Fibroblast of mammary gland (primary cell): ENCODE measurements around the gene SSR2.

Source experiments
- DNase-seq: peaks from one replicate; pipeline ENCODE4 v3.0.0-alpha.2; 2010; ENCODE audit warnings: low read depth
- H3K4me3 ChIP-seq: 2 replicates; pipeline ENCODE4 v1.5.1; 2011; ENCODE audit warnings: low read depth, mild to moderate bottlenecking, low read length, moderate library complexity; ENCODE audit not compliant: control insufficient read depth
- TF ChIP-seq, protein P1 (sequence below): conservative IDR thresholded peaks from 2 replicates; pipeline ENCODE4 v1.5.1; 2011; ENCODE audit warnings: low read depth, low read length, inconsistent platforms; ENCODE audit not compliant: control insufficient read depth, insufficient read depth

SSR2 gene

DNA sequence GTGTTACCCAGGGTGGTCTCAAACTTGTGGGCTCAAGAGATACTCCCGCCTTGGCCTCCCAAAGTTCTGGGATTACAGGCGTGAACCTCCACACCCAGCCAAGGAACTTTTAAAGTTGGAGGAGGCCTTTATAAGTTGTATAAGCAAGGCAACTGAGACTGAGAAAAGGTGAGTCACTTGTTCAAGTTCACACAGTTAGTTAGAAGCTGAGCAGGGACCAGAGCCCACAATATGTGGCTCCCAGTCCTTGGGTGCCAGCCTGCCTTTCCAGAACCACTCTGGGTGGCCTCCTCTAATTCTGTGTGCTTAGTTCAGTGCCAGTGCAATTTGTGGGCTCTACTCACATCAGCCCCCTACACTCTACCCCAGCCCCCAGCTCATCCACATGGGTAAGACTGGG lies 43.9 kb upstream of the SSR2 start:
- H3K4me3 ChIP-seq = no peak overlapping the region
- DNase-seq = no peak
- TF ChIP-seq, protein P1, sequence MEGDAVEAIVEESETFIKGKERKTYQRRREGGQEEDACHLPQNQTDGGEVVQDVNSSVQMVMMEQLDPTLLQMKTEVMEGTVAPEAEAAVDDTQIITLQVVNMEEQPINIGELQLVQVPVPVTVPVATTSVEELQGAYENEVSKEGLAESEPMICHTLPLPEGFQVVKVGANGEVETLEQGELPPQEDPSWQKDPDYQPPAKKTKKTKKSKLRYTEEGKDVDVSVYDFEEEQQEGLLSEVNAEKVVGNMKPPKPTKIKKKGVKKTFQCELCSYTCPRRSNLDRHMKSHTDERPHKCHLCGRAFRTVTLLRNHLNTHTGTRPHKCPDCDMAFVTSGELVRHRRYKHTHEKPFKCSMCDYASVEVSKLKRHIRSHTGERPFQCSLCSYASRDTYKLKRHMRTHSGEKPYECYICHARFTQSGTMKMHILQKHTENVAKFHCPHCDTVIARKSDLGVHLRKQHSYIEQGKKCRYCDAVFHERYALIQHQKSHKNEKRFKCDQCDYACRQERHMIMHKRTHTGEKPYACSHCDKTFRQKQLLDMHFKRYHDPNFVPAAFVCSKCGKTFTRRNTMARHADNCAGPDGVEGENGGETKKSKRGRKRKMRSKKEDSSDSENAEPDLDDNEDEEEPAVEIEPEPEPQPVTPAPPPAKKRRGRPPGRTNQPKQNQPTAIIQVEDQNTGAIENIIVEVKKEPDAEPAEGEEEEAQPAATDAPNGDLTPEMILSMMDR = no peak

DNA sequence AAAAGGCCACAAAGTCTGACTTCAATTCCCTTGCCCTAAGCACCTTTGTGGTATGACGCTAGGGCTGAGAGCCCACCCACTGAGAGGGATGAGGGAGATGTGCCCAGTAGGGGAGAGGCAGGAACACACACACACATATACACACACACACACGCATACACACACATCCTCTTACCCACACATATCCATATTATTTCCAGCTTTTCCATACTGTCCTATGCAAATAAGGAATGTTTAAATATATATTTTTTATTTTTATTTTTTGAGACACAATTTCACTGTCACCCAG lies 43.2 kb upstream of the SSR2 start:
- no peak overlapping the region for H3K4me3 ChIP-seq
- TF ChIP-seq, protein P1 = no peak
- peak; percentile 25 for DNase-seq

DNA sequence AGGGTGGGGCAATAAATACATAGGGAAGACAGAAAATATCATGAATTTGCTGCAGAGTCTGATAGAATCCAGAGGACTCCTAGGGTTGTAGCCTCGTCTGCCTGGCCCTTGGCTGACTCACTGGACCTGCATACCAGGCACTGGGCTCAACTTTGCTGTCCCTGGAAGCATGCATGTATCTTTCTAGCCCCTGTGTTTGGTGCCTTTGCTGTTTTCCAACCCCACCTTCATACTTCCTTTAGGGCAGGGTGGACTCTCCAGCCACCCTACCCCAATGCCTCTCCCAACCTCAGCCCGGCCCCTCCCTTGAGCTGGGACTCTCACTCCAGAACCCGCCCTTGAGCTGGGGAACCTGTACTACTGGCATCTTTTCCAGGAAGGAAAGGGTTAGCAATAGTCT lies 41.4 kb upstream of the SSR2 start:
- DNase-seq = no peak
- TF ChIP-seq, protein P1 = no peak
- H3K4me3 ChIP-seq = no peak overlapping the region

DNA sequence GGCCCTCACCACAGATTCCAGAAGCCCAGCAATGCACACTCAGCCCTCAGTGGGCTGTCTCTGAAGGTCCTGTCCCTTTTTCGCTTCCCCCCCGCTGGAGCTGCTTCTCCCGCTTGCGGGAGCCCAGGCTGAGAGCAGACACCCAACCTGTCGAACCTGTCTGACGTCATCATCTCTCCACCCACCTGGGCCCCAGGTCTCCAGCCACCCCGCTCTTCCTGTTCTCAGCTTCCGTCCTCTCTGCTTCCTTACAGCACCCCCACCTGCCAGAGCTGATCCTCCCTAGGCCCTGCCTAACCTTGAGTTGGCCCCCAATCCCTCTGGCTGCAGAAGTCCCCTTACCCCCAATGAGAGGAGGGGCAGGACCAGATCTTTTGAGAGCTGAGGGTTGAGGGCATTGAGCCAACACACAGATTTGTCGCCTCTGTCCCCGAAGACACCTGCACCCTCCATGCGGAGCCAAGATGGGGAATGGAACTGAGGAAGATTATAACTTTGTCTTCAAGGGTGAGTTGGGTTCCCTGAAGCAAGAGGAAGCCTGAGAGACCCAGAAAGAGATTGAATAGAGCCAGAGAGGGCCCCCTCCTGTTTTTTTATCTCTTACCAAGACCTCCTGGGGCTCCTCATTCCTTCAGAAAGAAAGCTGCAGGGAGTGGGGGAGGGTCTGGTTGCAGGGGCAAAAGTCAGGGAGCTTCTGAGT lies 40.3 kb upstream of the SSR2 start, which contains the start of gene RAB25:
RAB25 (plus strand) TSS at position 224 of the 700 bp plus-strand sequence; CDS start at position 465, 241 bp downstream.
- TF ChIP-seq, protein P1 = no peak
- H3K4me3 ChIP-seq = no peak within 1 kb of the TSS
- no peak for DNase-seq

DNA sequence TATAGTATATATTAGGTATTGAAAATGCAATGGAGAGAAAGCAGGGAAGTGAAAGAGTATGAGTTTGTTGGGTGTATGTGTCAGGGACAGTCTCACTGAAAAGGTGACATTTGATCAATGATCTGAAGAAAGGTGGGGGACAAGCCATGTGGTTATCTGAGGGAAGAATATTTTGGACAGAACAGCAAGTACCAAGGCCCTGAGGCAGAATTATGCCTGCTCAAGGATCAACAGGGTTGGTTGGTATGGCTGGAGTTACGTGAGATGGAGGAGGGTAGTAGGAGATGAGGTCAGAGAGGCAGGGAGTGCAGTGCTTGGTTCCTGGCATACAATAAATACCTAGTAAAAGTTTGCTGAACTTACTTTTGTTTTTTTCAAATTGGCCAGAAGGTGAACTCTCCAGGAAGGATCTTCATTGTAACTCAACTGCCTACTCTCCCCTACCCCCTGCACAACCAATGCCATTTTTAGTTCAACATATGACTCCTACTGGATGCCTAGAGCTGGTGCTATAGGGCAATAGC lies 35.6 kb upstream of the SSR2 start:
- H3K4me3 ChIP-seq = no peak overlapping the region
- TF ChIP-seq, protein P1 = no peak
- DNase-seq = no peak

DNA sequence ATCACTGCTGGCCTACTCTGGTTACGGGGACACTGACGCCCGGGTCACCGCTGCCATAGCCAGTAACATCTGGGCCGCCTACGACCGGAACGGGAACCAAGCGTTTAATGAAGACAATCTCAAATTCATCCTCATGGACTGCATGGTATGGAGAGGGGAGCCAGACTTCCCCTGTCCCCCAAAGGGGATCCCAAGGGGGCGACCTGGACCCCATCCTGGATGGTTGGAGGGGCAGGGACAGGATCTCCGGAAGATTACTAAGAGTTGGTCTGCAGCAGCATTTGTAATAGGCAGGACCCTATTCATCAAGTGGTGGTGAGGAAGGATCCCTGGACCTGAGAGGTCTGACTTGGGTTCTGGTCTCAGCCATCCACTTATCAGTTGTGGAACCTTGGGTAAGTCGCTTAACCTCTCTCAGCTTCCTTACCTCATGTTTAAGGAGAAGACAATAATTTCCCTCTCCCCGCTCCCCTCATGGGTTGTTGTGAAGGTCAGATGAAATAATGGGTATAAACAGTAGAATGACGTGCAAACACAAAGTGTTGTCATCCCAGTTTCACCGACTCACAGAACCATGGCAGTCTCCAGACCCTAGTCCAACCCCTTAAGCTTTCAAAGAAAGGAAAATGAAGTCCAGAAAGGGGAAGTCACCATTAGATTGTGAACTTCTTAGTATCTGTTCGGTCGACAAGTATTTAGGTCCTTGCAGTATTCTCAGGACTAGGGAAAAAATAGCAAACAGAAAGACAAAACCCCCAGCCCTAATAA lies 34.7 kb upstream of the SSR2 start:
- TF ChIP-seq, protein P1 = no peak
- DNase-seq = no peak
- H3K4me3 ChIP-seq = peak overlapping the region; percentile 96
